IPS DF 6.9 (cell line): ENCODE measurements around the gene SYT11.
"Not testable (repeated sequence)": the region's sequence is repeated elsewhere in the genome, so short reads cannot be mapped to it uniquely, and the experiment has no call there.

ENCODE experiments used
- DNase-seq: peaks from one replicate; pipeline ENCODE4 v3.0.0-alpha.2; 2013; ENCODE audit warnings: low read depth, low spot score
- H3K27ac ChIP-seq: one replicate; pipeline ENCODE4 v1.5.1; 2013; ENCODE audit warnings: low read length, control low read depth
- H3K27me3 ChIP-seq: 2 replicates; pipeline ENCODE4 v1.6.1; 2013; ENCODE audit warnings: mild to moderate bottlenecking, low read length; ENCODE audit not compliant: control insufficient read depth, insufficient read depth
- H3K36me3 ChIP-seq: 2 replicates; pipeline ENCODE4 v1.6.1; 2013; ENCODE audit warnings: low read length; ENCODE audit not compliant: control insufficient read depth, insufficient read depth
- H3K4me1 ChIP-seq: 2 replicates; pipeline ENCODE4 v1.6.1; 2013; ENCODE audit warnings: low read length; ENCODE audit not compliant: control insufficient read depth, insufficient read depth
- H3K4me3 ChIP-seq: 2 replicates; pipeline ENCODE4 v1.5.1; 2013; ENCODE audit warnings: mild to moderate bottlenecking, low read length
- H3K9me3 ChIP-seq: 2 replicates; pipeline ENCODE4 v1.6.1; 2013; ENCODE audit warnings: low read length, inconsistent platforms; ENCODE audit not compliant: control insufficient read depth, insufficient read depth
- WGBS: extraction: QIAGEN DNeasy Blood & Tissue Kit; methylation state at CpG from one replicate; pipeline ENCODE4 v1.1.7; 2013; ENCODE audit warnings: mixed read lengths, missing lambda C conversion rate; ENCODE audit not compliant: insufficient read length, insufficient coverage; 5-methylcytosine and 5-hydroxymethylcytosine counted together

Gene SYT11

GRCh38 chr1:155884031-155884960 lies 24.9 kb downstream of the SYT11 start:
- no peaks in the 10 kb centered on the region for H3K9me3 ChIP-seq
- no peak overlapping the region for H3K4me3 ChIP-seq
- no peaks in the 10 kb centered on the region for H3K36me3 ChIP-seq
- no peak for DNase-seq
- WGBS = no CpG with 5 or more reads among the region's 9 CpGs
- H3K27me3 ChIP-seq = no peaks in the 10 kb centered on the region
- no peaks in the 10 kb centered on the region for H3K4me1 ChIP-seq
- H3K27ac ChIP-seq = no peak overlapping the region

- H3K9me3 ChIP-seq = no peaks in the 10 kb centered on the region
- no peaks in the 10 kb centered on the region for H3K27me3 ChIP-seq
- H3K27ac ChIP-seq = no peak overlapping the region
- H3K4me1 ChIP-seq = no peaks in the 10 kb centered on the region
- H3K4me3 ChIP-seq = no peak overlapping the region
- no peak for DNase-seq
- no peaks in the 10 kb centered on the region for H3K36me3 ChIP-seq
These were observed 25.6 kb downstream of the SYT11 start for GRCh38 chr1:155884982-155885381.

- Histone ChIP-seq H3K27me3 (no peaks in the 10 kb centered on the region), H3K4me1 (no peaks in the 10 kb centered on the region), H3K9me3 (no peaks in the 10 kb centered on the region), H3K4me3 (no peak overlapping the region), H3K36me3 (no peaks in the 10 kb centered on the region), H3K27ac (no peak overlapping the region)
- no peak for DNase-seq
- WGBS = no CpG with 5 or more reads among the region's 5 CpGs
These were observed 29.1 kb downstream of the SYT11 start for GRCh38 chr1:155888481-155888880.

- DNase-seq = no peak
- Histone ChIP-seq H3K27me3 (no peaks in the 10 kb centered on the region), H3K27ac (no peak overlapping the region), H3K4me1 (no peaks in the 10 kb centered on the region), H3K4me3 (no peak overlapping the region), H3K9me3 (no peaks in the 10 kb centered on the region), H3K36me3 (no peaks in the 10 kb centered on the region)
- no CpG with 5 or more reads among the region's 2 CpGs for WGBS
These were observed 30.2 kb downstream of the SYT11 start for GRCh38 chr1:155889566-155889965.

- Histone ChIP-seq H3K36me3 (no peaks in the 10 kb centered on the region), H3K27ac (no peak overlapping the region), H3K4me1 (no peaks in the 10 kb centered on the region), H3K27me3 (no peaks in the 10 kb centered on the region), H3K4me3 (no peak overlapping the region), H3K9me3 (no peaks in the 10 kb centered on the region)
- DNase-seq = no peak
- WGBS = no CpG with 5 or more reads among the region's 3 CpGs
These were observed 30.9 kb downstream of the SYT11 start for GRCh38 chr1:155890251-155890650.

GRCh38 chr1:155892796-155893195 lies 33.4 kb downstream of the SYT11 start:
- no peak for DNase-seq

GRCh38 chr1:155893389-155894142 lies 34.2 kb downstream of the SYT11 start:
- Histone ChIP-seq H3K27me3 (no peaks in the 10 kb centered on the region), H3K4me1 (no peaks in the 10 kb centered on the region), H3K9me3 (no peaks in the 10 kb centered on the region), H3K4me3 (no peak overlapping the region), H3K36me3 (no peaks in the 10 kb centered on the region), H3K27ac (no peak overlapping the region)
- DNase-seq = no peak
- WGBS = no CpG with 5 or more reads among the region's 10 CpGs

More at GRCh38 chr1:155892796-155893195, 33.4 kb downstream of the SYT11 start:
- Histone ChIP-seq H3K27ac (no peak overlapping the region), H3K9me3 (no peaks in the 10 kb centered on the region), H3K4me3 (no peak overlapping the region), H3K4me1 (no peaks in the 10 kb centered on the region), H3K27me3 (no peaks in the 10 kb centered on the region), H3K36me3 (no peaks in the 10 kb centered on the region)
- no CpG with 5 or more reads among the region's 3 CpGs for WGBS

GRCh38 chr1:155895617-155896016 lies 36.2 kb downstream of the SYT11 start:
- WGBS = no CpG with 5 or more reads among the region's 6 CpGs
- not testable (repeated sequence) for H3K9me3 ChIP-seq, H3K27ac ChIP-seq, H3K27me3 ChIP-seq, H3K4me1 ChIP-seq, H3K4me3 ChIP-seq, DNase-seq
- H3K36me3 ChIP-seq = peaks cover 11% of the 10 kb centered on the region; the same call in 1 of the 2 replicates

GRCh38 chr1:155896476-155896875 lies 37.1 kb downstream of the SYT11 start:
- H3K4me1 ChIP-seq, H3K9me3 ChIP-seq, DNase-seq, H3K27ac ChIP-seq, H3K4me3 ChIP-seq, H3K27me3 ChIP-seq: not testable (repeated sequence)
- H3K36me3 ChIP-seq = peaks cover 16% of the 10 kb centered on the region; the same call in 1 of the 2 replicates
- WGBS = no CpG with 5 or more reads among the region's 8 CpGs

GRCh38 chr1:155897746-155898145 lies 38.4 kb downstream of the SYT11 start:
- Histone ChIP-seq H3K36me3 (peaks cover 17% of the 10 kb centered on the region; the same call in 1 of the 2 replicates), H3K27ac (no peak overlapping the region), H3K9me3 (no peaks in the 10 kb centered on the region), H3K4me3 (no peak overlapping the region), H3K27me3 (no peaks in the 10 kb centered on the region), H3K4me1 (no peaks in the 10 kb centered on the region)
- no peak for DNase-seq
- WGBS = no CpG with 5 or more reads among the region's 1 CpG
